ENCODE measurements around the gene DGLUCY.

DGLUCY gene

GRCh38 chr14:91229743-91230200 is 115.9 kb downstream of the DGLUCY start:
- TF ChIP-seq CTCF (IDR thresholded peaks at IDR 0.05; ENCODE audit: unreplicated experiment in 3 of 3) = no peak
- no peak overlapping the region for H3K27ac Mint-ChIP-seq
- H3K4me3 Mint-ChIP-seq = no peak overlapping the region
- H3K4me1 Mint-ChIP-seq = no peaks in the 10 kb centered on the region
- H3K9me3 Mint-ChIP-seq = peaks cover 12% of the 10 kb centered on the region
- H3K36me3 Mint-ChIP-seq (ENCODE audit: low read depth) = peaks cover 61% of the 10 kb centered on the region
- no peaks in the 10 kb centered on the region for H3K27me3 Mint-ChIP-seq (ENCODE audit: low read depth)

GRCh38 chr14:91230397-91231035 is 116.6 kb downstream of the DGLUCY start:
- Mint-ChIP-seq H3K36me3 (ENCODE audit: low read depth) (peaks cover 54% of the 10 kb centered on the region), H3K27me3 (ENCODE audit: low read depth) (no peaks in the 10 kb centered on the region), H3K9me3 (peaks cover 12% of the 10 kb centered on the region), H3K27ac (no peak overlapping the region), H3K4me1 (no peaks in the 10 kb centered on the region), H3K4me3 (no peak overlapping the region)
- TF ChIP-seq CTCF (IDR thresholded peaks at IDR 0.05; ENCODE audit: unreplicated experiment in 3 of 3) = no peak

- Mint-ChIP-seq H3K9me3 (peaks cover 12% of the 10 kb centered on the region), H3K36me3 (ENCODE audit: low read depth) (peaks cover 44% of the 10 kb centered on the region), H3K4me1 (no peaks in the 10 kb centered on the region), H3K27ac (no peak overlapping the region), H3K4me3 (no peak overlapping the region), H3K27me3 (ENCODE audit: low read depth) (no peaks in the 10 kb centered on the region)
- TF ChIP-seq CTCF (IDR thresholded peaks at IDR 0.05; ENCODE audit: unreplicated experiment in 3 of 3) = no peak
These were observed 117.6 kb downstream of the DGLUCY start for GRCh38 chr14:91231446-91231845.

GRCh38 chr14:91232052-91232451 is 118.2 kb downstream of the DGLUCY start:
- peaks cover 12% of the 10 kb centered on the region for H3K9me3 Mint-ChIP-seq
- TF ChIP-seq CTCF (IDR thresholded peaks at IDR 0.05; ENCODE audit: unreplicated experiment in 3 of 3) = no peak
- no peaks in the 10 kb centered on the region for H3K27me3 Mint-ChIP-seq (ENCODE audit: low read depth)
- H3K4me3 Mint-ChIP-seq = no peak overlapping the region
- H3K4me1 Mint-ChIP-seq = no peaks in the 10 kb centered on the region
- no peak overlapping the region for H3K27ac Mint-ChIP-seq
- peaks cover 38% of the 10 kb centered on the region for H3K36me3 Mint-ChIP-seq (ENCODE audit: low read depth)

GRCh38 chr14:91232603-91233002 is 118.7 kb downstream of the DGLUCY start:
- H3K4me3 Mint-ChIP-seq = no peak overlapping the region
- H3K4me1 Mint-ChIP-seq = no peaks in the 10 kb centered on the region
- TF ChIP-seq CTCF (IDR thresholded peaks at IDR 0.05; ENCODE audit: unreplicated experiment in 3 of 3) = no peak
- H3K36me3 Mint-ChIP-seq (ENCODE audit: low read depth) = peaks cover 36% of the 10 kb centered on the region
- peaks cover 12% of the 10 kb centered on the region for H3K9me3 Mint-ChIP-seq
- no peak overlapping the region for H3K27ac Mint-ChIP-seq
- no peaks in the 10 kb centered on the region for H3K27me3 Mint-ChIP-seq (ENCODE audit: low read depth)
